GM18511 (cell line): ENCODE measurements around the gene NBEAL1.
"Not testable (repeated sequence)": the region's sequence is repeated elsewhere in the genome, so short reads cannot be mapped to it uniquely, and the experiment has no call there.

Source experiments
- ATAC-seq: cut with Tn5 transposase; IDR thresholded peaks from one replicate; pipeline ENCODE4 v1.9.1; 2021; ENCODE audit warnings: mild to moderate bottlenecking, moderate library complexity; ENCODE audit not compliant: unreplicated experiment

NBEAL1 gene

GRCh38 chr2:203038586-203038985 is 23.9 kb downstream of the NBEAL1 start:
- no peak for ATAC-seq

- ATAC-seq: not testable (repeated sequence)
Measured at GRCh38 chr2:203039211-203039610, 24.5 kb downstream of the NBEAL1 start.

GRCh38 chr2:203040966-203041521 is 26.4 kb downstream of the NBEAL1 start:
- no peak for ATAC-seq

- ATAC-seq: no peak
Measured at GRCh38 chr2:203042178-203042577, 27.5 kb downstream of the NBEAL1 start.

GRCh38 chr2:203043226-203043625 is 28.6 kb downstream of the NBEAL1 start:
- no peak for ATAC-seq

GRCh38 chr2:203045867-203046266 is 31.2 kb downstream of the NBEAL1 start:
- ATAC-seq: no peak

- no peak for ATAC-seq
Measured at GRCh38 chr2:203052539-203052938, 37.9 kb downstream of the NBEAL1 start.

GRCh38 chr2:203059567-203060240 is 45.0 kb downstream of the NBEAL1 start:
- no peak for ATAC-seq

GRCh38 chr2:203061346-203061745 is 46.7 kb downstream of the NBEAL1 start:
- ATAC-seq: no peak

- ATAC-seq: no peak
Measured at GRCh38 chr2:203062126-203062525, 47.5 kb downstream of the NBEAL1 start.

- not testable (repeated sequence) for ATAC-seq
Measured at GRCh38 chr2:203066519-203067091, 51.9 kb downstream of the NBEAL1 start.

- no peak for ATAC-seq
Measured at GRCh38 chr2:203070701-203071100, 56.0 kb downstream of the NBEAL1 start.

GRCh38 chr2:203071148-203071547 is 56.5 kb downstream of the NBEAL1 start:
- no peak for ATAC-seq

- no peak for ATAC-seq
Measured at GRCh38 chr2:203072371-203072770, 57.7 kb downstream of the NBEAL1 start.

GRCh38 chr2:203077451-203077850 is 62.8 kb downstream of the NBEAL1 start:
- no peak for ATAC-seq

- ATAC-seq: no peak
Measured at GRCh38 chr2:203080447-203081045, 65.9 kb downstream of the NBEAL1 start.

GRCh38 chr2:203083328-203083727 is 68.7 kb downstream of the NBEAL1 start:
- ATAC-seq: no peak

- not testable (repeated sequence) for ATAC-seq
Measured at GRCh38 chr2:203086381-203086780, 71.7 kb downstream of the NBEAL1 start.

GRCh38 chr2:203090721-203091120 is 76.0 kb downstream of the NBEAL1 start:
- not testable (repeated sequence) for ATAC-seq

- no peak for ATAC-seq
Measured at GRCh38 chr2:203097735-203098134, 83.1 kb downstream of the NBEAL1 start.

- ATAC-seq: not testable (repeated sequence)
Measured at GRCh38 chr2:203102357-203102756, 87.7 kb downstream of the NBEAL1 start.

- no peak for ATAC-seq
Measured at GRCh38 chr2:203104273-203104672, 89.6 kb downstream of the NBEAL1 start.
